Cerebellar cortex (tissue), 1 donor: ENCODE measurements around the gene KCNIP2.

Experiments used
- DNase-seq: peaks from one replicate; pipeline ENCODE4 v3.0.0-alpha.2; 2015; ENCODE audit warnings: low spot score

The KCNIP2 gene

DNA sequence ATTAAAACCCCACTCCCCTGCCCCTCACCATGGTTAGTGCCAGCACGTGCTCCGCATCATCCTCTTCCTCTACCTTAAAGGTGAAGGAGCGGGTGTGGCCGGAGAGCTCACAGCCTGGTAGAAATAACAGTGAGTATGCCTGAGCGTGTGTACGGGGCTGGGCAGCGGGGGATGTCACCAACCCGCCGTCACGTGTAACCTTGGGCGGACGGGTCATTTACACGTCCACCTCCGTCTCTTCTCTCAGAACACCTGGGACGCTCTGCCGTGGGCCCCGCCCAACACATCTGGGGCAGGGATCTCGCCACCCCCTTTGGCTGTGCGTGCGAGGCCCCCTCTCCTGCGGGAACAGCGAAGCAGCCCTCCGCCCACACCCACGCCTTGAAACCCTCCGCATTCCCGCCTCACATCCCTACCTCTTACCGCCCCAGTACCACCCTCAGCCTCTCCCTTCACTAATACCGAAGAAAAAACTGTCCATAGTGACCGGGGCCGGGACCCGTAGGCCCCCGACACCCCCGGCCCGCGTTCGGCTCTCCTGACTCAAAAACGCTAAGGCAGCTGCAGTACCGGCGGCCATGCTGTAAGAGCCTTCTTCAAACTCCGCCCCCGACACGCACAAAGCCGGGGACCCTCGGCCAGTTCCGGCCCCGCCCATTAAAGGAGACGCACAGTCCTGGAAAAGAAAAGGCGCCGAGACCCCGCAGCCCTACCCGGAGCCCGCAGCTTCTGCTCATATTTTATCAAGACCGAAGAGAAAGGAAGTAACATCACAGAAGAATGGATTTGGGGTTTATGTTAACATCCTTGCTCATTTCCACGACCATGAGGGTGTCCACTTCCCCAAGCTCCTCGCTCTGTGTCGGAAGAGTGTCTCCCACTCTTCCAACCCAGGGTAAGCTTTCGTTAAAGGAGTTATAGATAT lies 60.5 kb downstream of the KCNIP2 start, which contains the start of gene NPM3:
Gene NPM3, minus strand, starts transcription at position 636 of the 925 bp plus-strand sequence. Its CDS starts 56 bp downstream, at position 580.
- DNase-seq, result peak; percentile 82

DNA sequence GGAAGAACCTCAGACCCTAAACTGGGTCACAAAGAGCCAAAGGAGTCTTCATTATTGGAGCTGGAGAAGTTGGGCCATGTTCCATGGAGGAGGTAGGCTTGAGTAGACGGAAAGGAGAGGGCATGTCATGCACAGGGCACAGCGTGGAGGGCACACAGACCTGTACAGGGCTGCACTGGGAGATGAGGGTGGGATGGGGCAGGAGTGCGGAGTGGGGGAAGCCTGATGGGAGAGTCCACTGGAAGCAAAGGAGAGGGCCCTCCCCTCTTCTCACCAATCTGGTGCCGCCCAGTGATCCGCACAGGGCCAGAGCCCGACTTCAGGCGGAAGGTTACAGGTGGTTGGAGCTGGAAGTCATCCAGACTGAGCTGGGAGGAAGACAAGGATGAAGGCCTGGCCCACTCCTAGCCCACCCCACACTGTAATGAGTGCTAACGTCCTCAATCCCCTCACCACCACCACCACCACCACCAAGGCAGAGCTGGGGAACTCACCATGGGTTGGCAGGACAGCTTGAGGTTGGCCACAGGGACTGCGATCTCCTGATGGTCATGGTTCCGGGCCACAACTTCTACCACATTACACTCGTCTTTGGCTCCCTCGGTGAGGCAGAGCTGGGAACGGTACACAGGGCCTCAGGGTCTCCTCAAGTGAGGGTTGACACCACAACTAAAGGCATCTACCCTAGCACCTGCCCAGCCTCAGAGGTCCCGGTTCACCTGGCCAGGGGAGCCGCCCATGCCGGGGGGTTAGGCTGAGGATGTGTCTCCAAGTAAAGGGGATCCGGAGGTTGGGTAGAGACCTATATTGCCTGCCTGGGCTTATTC lies 61.4 kb downstream of the KCNIP2 start:
- DNase-seq, result peak; percentile 29

DNA sequence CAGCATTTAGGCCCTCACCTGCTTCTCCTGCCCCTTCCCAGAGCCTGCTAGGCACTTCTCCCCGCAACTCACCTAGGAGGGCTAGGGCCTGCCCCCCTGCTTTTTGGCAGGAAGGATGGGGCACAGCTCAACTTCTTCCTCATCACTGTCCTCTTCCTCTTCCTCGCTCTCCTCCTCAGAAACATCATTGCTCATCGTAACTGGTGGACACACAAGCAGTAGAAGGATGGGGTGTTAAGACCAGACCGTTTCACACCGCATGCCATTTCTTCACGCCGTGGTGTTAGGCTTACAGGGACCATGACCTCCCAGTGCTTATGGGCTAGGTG lies 62.0 kb downstream of the KCNIP2 start:
- no peak for DNase-seq

DNA sequence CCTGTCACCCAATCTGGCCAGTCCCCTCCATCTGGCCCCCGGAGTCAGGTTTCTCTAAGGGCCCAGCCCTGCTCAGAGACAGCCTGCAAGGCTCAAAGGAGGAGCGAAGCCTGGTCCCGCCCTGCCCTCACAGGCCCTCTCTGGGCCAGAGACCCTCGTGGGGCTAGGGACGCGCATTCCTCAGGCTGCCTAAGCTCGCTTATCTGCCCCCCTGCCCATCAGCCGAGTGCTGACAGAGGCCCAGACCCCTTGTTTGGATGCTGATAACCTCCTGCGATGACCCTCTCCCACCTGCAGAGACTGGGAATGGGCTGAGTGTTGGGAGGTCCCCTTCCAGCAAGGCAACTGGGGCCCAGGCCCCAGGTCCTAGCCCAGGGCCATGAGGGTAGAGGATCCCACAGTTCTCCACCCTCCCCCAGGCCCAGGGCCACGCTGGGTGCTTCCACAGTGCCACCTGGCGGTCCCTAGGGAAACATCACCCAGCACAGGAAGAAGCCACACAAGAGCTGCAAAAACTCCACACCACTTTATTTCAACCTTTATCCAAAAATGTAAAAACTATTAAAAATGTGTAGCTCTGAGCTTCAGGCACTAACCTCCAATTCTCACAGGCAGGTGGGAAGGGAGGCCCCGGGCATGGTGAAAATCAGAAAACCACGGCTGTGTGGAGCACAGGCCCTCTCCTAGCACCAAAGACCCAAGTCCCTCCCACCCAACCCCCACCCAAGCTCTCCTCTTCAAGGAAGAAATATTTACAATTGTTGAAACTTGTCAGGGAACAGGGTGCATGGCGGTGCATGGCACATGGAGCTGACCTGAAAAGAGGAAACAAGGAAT lies 62.6 kb downstream of the KCNIP2 start:
- peak; percentile 77 for DNase-seq

DNA sequence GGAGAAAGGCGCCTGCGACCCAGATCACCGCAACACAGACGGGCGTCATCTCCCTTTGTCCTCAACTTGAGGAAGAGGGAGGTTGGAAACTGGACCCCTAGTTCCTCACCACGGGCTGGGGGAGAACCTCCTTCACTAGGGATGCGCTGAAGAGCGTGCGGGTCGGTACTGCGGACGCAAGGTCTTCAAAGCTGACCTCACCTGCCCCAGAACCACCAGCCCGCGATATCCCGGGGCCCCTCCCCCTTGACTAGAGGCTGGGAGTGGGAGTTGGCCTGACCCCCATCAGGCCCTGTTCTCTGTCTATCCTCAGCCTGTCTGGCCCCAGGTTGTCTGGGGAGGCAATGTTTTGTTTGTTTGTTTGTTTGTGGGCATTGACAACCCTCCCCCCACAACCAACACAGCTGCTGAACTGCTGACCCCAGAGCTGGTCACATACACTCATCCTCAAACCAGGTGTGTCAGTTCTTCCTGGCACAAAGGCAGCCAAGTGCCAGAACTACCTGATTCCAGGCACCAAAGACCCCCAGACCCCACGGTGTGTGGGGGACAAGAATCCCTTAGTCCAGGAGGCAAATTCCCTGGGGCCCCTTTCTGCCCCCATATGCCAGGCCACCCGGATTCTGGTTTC lies 63.3 kb downstream of the KCNIP2 start:
- no peak for DNase-seq

DNA sequence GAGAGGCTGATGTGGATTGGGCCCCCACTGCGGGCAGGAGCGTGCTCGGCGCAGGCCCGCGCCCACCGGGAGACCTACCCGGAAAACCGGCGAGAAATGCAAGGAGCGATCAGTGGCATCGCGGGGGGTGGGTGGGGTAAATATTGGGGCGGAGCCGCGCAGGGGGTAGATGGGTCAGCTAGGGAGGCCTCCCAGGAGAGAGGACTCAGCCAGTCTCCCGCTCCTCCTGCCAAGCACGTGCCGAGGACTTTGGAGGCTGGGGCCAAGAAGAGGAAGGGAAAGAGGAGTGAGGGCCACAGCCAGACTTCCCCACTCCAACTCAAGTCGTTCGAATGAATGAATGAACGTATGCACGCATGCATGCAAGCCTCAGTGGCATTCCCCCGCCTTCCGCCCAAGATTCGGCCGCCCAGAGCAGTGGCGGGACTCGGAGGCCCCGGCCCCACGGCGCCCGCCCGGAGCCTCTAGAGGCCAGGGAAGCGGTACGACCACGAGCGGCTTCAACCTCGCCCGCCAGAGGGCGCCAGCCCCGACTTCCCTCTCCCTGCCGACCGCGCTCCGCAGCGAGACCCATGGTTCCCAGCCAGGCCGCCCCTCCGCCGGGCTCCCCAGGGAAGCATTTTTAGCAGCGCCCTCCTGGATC lies 63.9 kb downstream of the KCNIP2 start:
- peak; percentile 41 for DNase-seq

DNA sequence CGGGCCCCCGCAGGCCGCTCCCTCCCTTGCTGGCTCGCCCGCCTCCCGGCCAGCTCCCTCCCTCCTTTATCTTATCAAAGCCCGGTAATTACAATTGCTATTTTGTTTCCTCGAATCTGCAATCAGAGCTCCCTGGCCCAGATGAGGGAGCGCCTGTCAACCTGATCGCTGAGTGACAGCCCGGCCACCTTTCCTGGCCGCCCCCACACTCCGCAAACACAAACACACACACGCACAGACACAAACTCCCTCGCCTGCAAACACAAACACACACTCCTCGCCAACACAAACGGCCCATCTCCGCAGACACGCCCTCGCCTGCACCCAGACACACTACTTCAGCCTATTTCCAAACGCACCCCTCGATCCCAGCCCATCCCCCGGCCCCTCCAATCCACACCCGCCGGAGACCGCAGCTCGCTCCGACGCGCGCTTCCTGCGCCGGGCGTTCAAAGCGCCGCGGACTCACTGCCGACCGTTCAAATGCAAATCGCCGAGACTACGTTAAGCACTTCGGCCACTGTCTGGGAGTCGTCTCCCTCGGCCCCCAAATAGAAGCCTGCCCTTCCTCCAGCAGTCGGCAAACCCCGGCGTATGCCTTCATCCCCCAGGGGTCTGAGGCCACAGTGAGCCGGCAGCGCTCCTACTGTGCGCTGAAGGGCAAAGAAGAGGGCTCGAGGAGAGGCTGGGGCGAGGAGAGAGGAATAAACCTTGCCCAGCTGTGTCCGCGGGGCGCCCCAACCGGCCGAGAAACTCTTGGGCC lies 64.6 kb downstream of the KCNIP2 start:
- no peak for DNase-seq

DNA sequence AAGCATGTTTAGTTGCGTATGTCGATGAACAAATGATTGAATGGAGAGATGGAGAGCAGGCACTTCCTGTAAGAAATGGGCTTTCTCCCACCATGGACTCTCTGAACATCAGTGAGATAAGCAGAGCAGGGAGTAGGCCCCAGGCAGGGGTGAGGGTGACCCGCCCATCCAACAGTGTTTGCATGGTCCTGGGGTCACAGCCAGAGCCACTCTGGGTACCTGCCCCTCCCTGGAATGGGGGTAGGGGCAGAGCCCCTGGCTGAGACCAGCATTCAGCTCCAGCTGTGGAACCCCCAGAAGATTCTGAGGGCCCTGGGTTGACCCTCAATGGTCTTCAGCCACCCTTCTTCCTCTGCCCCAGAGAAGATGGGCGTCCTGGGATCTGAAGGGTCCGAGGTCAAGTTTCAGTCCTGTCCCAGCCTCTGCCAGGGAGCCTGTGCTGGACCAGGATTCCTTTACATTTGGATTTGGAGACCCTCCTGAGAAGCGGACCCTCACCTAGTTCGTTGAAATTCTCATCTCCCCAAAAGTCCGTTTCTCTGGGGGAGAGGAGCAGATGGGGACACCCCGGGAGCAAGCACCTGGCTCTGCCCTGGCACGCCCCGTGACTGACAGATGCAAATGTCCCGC lies 65.3 kb downstream of the KCNIP2 start:
- DNase-seq, result no peak

DNA sequence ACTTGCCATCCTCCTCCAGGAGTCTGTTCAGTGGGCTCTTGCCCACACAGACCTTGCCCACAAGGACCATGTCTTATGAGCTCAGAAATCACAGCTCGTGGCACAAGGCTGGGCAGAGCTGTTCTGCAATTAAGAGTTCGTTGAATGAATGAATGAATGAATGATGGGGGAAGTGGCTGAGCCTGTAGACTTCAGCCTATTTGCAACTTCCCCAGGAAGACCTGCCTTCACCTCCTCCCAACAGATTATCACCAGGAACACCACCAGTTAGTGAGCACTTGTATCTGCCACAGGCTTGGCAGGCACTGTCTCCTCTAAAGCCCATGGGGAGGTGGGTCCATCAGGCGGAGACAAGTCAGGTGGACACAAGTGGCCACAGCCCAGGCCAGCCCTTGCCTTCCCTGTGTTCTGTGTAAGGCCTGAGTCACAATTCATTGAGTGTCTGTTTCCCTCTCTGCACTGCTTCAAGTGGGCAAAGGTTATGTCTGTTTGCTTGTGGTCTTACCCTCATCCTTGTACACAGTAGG lies 65.9 kb downstream of the KCNIP2 start:
- DNase-seq, result no peak

DNA sequence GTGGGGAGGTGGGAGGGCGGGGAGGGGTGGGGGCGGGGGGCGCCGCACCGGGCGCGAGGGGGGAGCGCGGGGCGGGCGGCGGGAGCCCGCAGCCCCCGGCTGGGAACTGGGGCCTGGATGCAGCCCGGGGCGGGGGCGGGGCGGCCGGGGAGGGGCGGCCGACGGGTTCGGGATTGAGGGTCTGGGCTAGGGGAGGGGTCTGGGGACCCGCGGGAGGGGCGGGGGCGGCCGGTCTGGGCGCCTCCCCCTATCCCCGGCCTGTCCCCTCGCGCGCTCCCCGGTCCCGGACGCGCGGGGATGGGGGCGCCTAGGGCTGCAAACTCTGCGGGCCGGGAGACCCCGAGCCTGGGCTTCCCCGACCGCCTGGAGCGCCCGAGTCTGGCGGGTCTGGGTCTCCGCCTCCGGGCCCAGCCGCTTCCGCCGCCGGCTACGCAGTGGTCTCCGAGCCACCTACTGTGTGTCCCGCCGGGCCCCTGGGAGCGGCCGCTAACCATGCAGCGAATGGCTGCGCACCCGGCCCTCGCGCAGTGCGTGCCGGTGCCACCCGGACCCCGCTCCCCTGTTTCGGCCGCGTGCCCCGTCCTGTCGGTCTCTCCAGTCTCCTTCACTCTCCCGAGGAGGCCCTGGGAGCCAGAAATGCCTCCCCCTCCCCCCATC lies 67.3 kb downstream of the KCNIP2 start:
- no peak for DNase-seq
